Transverse colon (tissue), 4 donors: ENCODE results near the gene SCART1. TPM values are rescaled to one million over a fixed set of nuclear protein-coding genes. Genes with fewer than 3 reads are reported as not detected.

Experiments
- DNase-seq: peaks from one replicate; pipeline ENCODE4 v3.0.0-alpha.2; 2019
- H3K27ac ChIP-seq, 4 donors: fragments of 200-600 bp; sonication (generic); 2 replicates each; pipeline ENCODE4 v1.5.1; 2016 to 2018; ENCODE audit warnings: inconsistent platforms in 4 of 4
- H3K27me3 ChIP-seq: fragments of 200-600 bp; sonication (generic); 2 replicates; pipeline ENCODE4 v1.5.1; 2017; ENCODE audit warnings: inconsistent platforms
- H3K36me3 ChIP-seq, 4 donors: fragments of 200-600 bp; sonication (generic); 2 replicates each; pipeline ENCODE4 v1.5.1; 2017 to 2019; ENCODE audit warnings: inconsistent platforms in 4 of 4
- H3K4me1 ChIP-seq, 4 donors: fragments of 200-600 bp; sonication (generic); 2 replicates each; pipeline ENCODE4 v1.5.1; 2017 to 2020; ENCODE audit warnings: inconsistent platforms in 4 of 4
- H3K4me3 ChIP-seq, 4 donors: fragments of 200-600 bp; sonication (generic); 1 replicate in 1 of 4; 2 replicates in 3 of 4; pipeline versions ENCODE4 v1.5.1 to v1.6.1; 2017 to 2019; ENCODE audit warnings: inconsistent platforms in 4 of 4
- H3K9me3 ChIP-seq, 2 donors: fragments of 200-600 bp; sonication (generic); 2 replicates each; pipeline ENCODE4 v1.5.1; 2017 to 2019; ENCODE audit warnings: inconsistent platforms in 2 of 2
- EP300 ChIP-seq: sonication (generic); formaldehyde crosslinking; IDR thresholded peaks from one replicate; pipeline ENCODE4 v1.6.1; 2017; ENCODE audit warnings: antibody characterized with exemption, low read depth
- POLR2A ChIP-seq: fragments of 450-650 bp; IDR thresholded peaks from one replicate; pipeline ENCODE4 v1.6.1; 2016; ENCODE audit warnings: antibody characterized with exemption, mild to moderate bottlenecking, moderate library complexity
- POLR2AphosphoS5 ChIP-seq, 3 donors: sonication (generic); formaldehyde crosslinking; IDR thresholded peaks; one replicate each; pipeline ENCODE4 v1.6.1; 2016; ENCODE audit warnings: antibody characterized with exemption in 3 of 3
- WGBS, 2 donors: methylation state at CpG; one replicate each; pipeline ENCODE4 v1.1.5; 2018; ENCODE audit warnings: low coverage in 1 of 2; 5-methylcytosine and 5-hydroxymethylcytosine counted together
- in situ Hi-C, 4 donors: fragments of 200-750 bp; cut with MboI; loops; one replicate each; pipeline versions ENCODE4 v1.15.0 to v1.15.1; 2017; ENCODE audit warnings: low sequenced_read_pairs in 3 of 4, low pct_ligation_motif_present in 1 of 4, low pct_unique_long_range_greater_than_20kb in 1 of 4
- intact Hi-C: fragments of 100-400 bp; cut with DNase I; formaldehyde crosslinking; loops from one replicate; pipeline ENCODE4 v1.15.1; 2023; ENCODE audit warnings: low total_unique reads
- total RNA-seq, 4 donors: library from RNA; depleted of rRNA; stranded (reverse); fragments of >200 nt; gene quantifications; one replicate each; pipeline ENCODE4 v1.1.0, GENCODE V29; 2016
- TF ChIP-seq, protein P1 (sequence below), 5 experiments: fragments of 200-600 bp in 3 of 5; fragments of 450-650 bp in 2 of 5; sonication (generic) in 3 of 5; IDR thresholded peaks; 1 replicate in 2 of 5; 2 replicates in 3 of 5; pipeline ENCODE4 v1.5.1; 2016 to 2017; ENCODE audit warnings: antibody characterized with exemption in 5 of 5, inconsistent platforms in 3 of 5, mild to moderate bottlenecking in 2 of 5, moderate library complexity in 1 of 5

Gene SCART1
- total RNA-seq, 4 donors from 2014 or later: 1.6 to 6.5 (median 3.1) TPM

DNA sequence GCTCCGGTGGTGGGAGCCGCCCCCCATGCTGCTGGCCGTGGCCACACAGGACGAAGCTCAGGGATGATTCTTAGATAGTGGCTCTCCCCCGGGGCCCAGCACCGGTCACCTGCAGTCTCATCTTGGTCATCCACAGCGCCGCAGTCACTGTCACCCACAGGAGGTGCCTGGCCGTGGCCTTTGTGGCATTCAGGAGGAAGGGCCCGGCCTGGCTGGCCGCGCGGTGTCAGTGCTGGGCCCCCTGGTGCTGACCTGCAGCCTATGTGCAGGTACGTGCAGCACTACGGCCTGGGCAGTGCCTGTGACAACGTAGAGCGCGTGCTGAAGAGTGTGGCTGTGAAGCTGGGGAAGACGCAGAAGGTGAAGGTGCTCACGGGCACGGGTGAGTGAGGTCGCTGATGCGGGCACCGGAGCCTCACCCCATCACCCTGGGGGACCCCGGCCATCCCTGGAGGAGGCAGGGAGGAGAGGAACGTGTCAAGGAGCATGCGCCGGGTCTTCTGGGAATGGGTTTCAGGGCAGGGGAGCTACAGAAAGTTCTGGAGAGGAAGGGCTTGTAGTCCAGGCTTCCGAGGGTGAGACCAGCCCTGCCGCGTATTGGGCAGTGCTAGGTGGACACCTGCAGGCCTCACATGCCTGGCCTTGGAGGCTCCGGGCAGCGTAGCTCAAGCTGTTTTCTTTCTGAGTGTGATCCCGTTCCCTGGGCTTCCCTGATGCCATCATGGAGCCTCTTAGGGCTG lies 34.4 kb upstream of the SCART1 start:
- 94% methylated on average over 22 of the region's 34 CpGs; no CpG with 5 or more reads in 1 of the 2 donors for WGBS, 2 donors
- in situ Hi-C loops (no loop called here), intact Hi-C loops (no loop called here)
- peaks cover 0 to 8% (median 3%) of the 10 kb centered on the region in 4 donors for H3K4me1 ChIP-seq
- DNase-seq: no peak
- no peak overlapping the region for H3K27ac ChIP-seq
- peaks cover 17% of the 10 kb centered on the region for H3K27me3 ChIP-seq
- H3K9me3 ChIP-seq: no peaks in the 10 kb centered on the region
- H3K4me3 ChIP-seq: no peak overlapping the region
- TF ChIP-seq, protein P1, sequence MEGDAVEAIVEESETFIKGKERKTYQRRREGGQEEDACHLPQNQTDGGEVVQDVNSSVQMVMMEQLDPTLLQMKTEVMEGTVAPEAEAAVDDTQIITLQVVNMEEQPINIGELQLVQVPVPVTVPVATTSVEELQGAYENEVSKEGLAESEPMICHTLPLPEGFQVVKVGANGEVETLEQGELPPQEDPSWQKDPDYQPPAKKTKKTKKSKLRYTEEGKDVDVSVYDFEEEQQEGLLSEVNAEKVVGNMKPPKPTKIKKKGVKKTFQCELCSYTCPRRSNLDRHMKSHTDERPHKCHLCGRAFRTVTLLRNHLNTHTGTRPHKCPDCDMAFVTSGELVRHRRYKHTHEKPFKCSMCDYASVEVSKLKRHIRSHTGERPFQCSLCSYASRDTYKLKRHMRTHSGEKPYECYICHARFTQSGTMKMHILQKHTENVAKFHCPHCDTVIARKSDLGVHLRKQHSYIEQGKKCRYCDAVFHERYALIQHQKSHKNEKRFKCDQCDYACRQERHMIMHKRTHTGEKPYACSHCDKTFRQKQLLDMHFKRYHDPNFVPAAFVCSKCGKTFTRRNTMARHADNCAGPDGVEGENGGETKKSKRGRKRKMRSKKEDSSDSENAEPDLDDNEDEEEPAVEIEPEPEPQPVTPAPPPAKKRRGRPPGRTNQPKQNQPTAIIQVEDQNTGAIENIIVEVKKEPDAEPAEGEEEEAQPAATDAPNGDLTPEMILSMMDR (IDR thresholded peaks at IDR 0.05): no peak
- TF ChIP-seq POLR2A (no peak), POLR2AphosphoS5 (IDR thresholded peaks at IDR 0.05) (no peak), EP300 (no peak)
- H3K36me3 ChIP-seq: peaks cover 0 to 6% (median 2%) of the 10 kb centered on the region in 4 donors

DNA sequence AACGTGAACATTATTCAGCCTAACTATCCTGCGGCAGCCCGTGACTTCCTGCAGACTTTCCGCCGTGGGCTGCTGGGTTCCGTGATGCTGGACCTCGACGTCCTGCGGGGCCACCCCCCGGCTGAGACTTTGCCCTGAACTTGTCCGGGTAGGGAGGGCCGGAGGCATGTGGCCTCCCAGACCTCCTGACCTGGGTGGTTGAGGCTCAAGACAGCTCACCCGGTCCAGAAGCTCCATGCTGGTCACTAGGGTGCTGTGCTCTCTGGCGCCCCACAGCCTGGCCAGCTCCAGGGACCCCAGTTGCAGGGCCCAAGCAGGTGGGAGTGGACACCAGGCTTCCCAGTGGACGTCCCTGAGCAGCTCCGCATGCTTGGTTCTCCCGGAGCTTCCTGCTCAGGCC lies 33.7 kb upstream of the SCART1 start:
- in situ Hi-C loops (no loop called here), intact Hi-C loops (no loop called here)
- 92 to 96% methylated on average over 5 to 17 of the region's 17 CpGs for WGBS, 2 donors
- peaks cover 17% of the 10 kb centered on the region for H3K27me3 ChIP-seq
- TF ChIP-seq EP300 (no peak), POLR2A (no peak), POLR2AphosphoS5 (IDR thresholded peaks at IDR 0.05) (no peak)
- TF ChIP-seq, protein P1 (IDR thresholded peaks at IDR 0.05): no peak
- no peak for DNase-seq
- peaks cover 0 to 6% (median 2%) of the 10 kb centered on the region in 4 donors for H3K36me3 ChIP-seq
- H3K4me1 ChIP-seq: peaks cover 0 to 8% (median 3%) of the 10 kb centered on the region in 4 donors
- H3K4me3 ChIP-seq: no peak overlapping the region
- no peaks in the 10 kb centered on the region for H3K9me3 ChIP-seq
- H3K27ac ChIP-seq: no peak overlapping the region

DNA sequence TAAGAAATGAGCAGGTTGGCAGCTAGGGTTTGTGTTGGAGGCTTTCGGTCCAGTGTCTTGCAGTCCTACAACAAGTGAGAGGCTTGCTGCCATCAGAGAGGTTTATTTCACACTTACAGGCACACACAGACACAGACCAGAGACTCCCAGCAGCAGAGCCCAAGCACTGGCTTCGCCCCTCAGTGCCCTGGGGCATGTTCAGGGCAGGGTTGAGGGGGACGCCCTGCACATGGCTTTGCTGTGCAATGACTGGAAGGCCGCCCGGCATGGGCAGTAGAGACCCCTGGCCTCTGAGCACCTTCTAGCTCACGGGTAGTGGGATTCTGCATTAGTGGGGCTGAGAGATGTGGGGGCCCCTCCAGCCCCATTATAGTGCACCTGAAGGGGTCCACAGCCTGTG lies 33.2 kb upstream of the SCART1 start:
- TF ChIP-seq POLR2A: no peak
- no peak for TF ChIP-seq POLR2AphosphoS5 (IDR thresholded peaks at IDR 0.05)
- TF ChIP-seq EP300: no peak
- TF ChIP-seq, protein P1 (IDR thresholded peaks at IDR 0.05): no peak
- Histone ChIP-seq H3K27me3 (peaks cover 17% of the 10 kb centered on the region), H3K4me1 (peaks cover 0 to 8% (median 3%) of the 10 kb centered on the region in 4 donors), H3K36me3 (peaks cover 0 to 3% (median under 1%) of the 10 kb centered on the region in 4 donors), H3K4me3 (no peak overlapping the region), H3K9me3 (no peaks in the 10 kb centered on the region), H3K27ac (no peak overlapping the region)
- WGBS, 2 donors: 100% methylated on average over 5 of the region's 6 CpGs; no CpG with 5 or more reads in 1 of the 2 donors
- DNase-seq: no peak
- intact Hi-C loops (no loop called here), in situ Hi-C loops (no loop called here)

DNA sequence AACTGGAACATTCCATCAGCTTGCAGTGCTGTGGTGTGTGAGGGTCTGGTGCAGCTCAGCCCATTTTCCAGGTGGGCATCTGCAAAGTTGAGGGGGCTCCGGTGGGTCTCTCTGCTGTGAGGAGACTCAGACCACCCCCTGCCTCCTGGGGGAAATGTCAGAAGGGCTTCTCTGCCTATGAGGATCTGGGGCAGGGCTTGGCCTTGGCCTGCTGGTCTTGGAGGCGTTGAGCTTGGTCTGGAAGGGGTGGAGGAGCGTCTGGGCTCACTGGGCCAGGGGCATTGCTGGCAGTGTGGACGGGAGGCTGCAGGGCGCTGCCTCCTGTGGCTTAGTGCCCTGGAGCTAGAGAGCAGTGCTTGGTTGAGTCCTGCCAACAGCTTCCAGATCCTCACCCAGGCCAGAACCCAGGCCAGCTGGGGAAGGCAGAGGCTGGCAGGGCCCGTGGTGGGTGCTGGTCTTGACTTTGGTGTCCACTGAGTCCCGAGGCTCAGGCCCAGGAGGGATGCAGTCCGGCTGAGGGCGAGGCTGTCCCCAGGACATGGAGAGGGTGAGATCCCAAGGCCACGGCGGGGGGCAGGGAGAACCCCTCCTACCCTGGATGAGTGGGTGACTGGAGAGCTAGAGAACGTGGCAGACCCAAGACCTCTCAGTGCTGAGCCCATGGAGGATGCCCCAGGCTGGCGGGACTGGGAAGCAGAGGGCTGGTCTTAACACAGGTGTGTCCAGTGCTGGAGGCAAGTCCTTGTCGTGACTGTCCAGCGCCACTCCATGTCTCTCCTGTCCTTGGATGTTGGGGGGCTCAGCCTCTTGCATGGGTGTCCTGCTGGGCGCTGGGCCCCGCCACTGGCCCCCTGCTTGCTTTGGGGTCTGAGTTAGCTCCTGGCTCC lies 32.2 kb upstream of the SCART1 start:
- peaks cover 0 to 8% (median 3%) of the 10 kb centered on the region in 4 donors for H3K4me1 ChIP-seq
- H3K36me3 ChIP-seq: no peaks in the 10 kb centered on the region
- TF ChIP-seq, protein P1 (IDR thresholded peaks at IDR 0.05): no peak
- no peak for TF ChIP-seq POLR2AphosphoS5 (IDR thresholded peaks at IDR 0.05)
- no peak for TF ChIP-seq EP300
- TF ChIP-seq POLR2A: no peak
- WGBS, 2 donors: 64 to 90% methylated on average over 5 to 16 of the region's 17 CpGs
- intact Hi-C loops: no loop called here
- H3K27ac ChIP-seq: no peak overlapping the region
- no peaks in the 10 kb centered on the region for H3K9me3 ChIP-seq
- no peak overlapping the region for H3K4me3 ChIP-seq
- in situ Hi-C loops: no loop called here
- peaks cover 17% of the 10 kb centered on the region for H3K27me3 ChIP-seq
- DNase-seq: no peak
